T47D (cell line): ENCODE data around the gene SMG7.

Experiments
- DNase-seq, 2 experiments: peaks; one replicate each; pipeline versions ENCODE4 v3.0.0 to v3.0.0-alpha.2; 2011 to 2012; ENCODE audit warnings: low read depth in 1 of 2, low spot score in 1 of 2
- JUND ChIP-seq: IDR thresholded peaks from 2 replicates; pipeline ENCODE4 v1.6.1; 2012; ENCODE audit warnings: low read depth
- in situ Hi-C: cut with HindIII; loops from 2 replicates; pipeline ENCODE4 v1.10.0; 2016; ENCODE audit warnings: low sequenced_read_pairs, low pct_unique_long_range_greater_than_20kb

The SMG7 gene

GRCh38 chr1:183598386-183598785 lies 126.1 kb downstream of the SMG7 start:
- in situ Hi-C loops, result no loop called here
- DNase-seq, result no peak
- no peak for TF ChIP-seq JUND

GRCh38 chr1:183600136-183600535 lies 127.8 kb downstream of the SMG7 start:
- peak in 1 of 2 experiments; percentile 69 for DNase-seq
- in situ Hi-C loops, result no loop called here
- TF ChIP-seq JUND, result no peak

DNA sequence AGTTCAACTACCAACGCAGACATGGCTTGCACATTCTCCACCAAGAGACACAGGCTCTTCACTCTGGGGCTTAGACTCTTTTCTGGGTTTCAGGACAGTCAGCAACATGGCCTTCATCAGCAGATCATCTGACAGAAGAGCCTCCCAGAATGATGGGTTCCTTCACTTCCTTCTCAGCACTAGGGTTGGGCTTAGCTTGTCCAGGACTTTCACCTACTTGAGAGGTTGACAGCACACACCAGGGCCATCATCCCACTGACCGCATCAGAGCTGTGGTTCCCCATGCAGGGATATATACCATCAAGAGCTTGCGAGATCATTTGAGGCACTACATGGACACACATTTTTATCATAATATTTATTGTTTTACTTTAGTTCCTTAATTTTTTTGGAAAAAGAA lies 128.3 kb downstream of the SMG7 start:
- no peak for TF ChIP-seq JUND
- DNase-seq, result no peak
- in situ Hi-C loops, result no loop called here

DNA sequence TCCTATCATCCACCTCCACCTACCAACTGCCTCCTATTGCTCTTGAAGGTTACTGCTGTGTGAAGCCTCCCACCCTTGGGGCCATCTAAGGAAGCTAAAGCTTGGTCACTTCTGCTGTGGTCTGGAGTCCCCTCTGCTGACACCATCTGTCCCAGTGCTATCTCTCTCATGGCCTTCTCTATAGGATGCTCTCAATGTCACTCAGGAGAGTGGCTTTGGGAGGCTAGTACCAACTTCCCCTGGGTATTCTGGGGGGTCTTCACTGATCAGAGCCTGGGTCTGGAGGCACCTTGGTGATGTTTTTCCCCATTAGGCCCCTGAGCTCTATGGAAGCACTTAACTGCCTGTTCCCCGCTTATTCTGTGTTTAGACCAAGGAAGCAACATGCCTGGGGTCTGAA lies 130.2 kb downstream of the SMG7 start:
- in situ Hi-C loops, result no loop called here

More for the DNA sequence above, 130.2 kb downstream of the SMG7 start:
- no peak for DNase-seq
- no peak for TF ChIP-seq JUND
